ENCODE data around the gene NEK6.
A peak's percentile ranks its signal among the peaks of the same experiment; 100 is the strongest.

The NEK6 gene

GRCh38 chr9:124298646-124299235, 41.0 kb downstream of the NEK6 start:
- no peak for DNase-seq

- DNase-seq, result no peak
Observed at GRCh38 chr9:124299515-124300090, 41.9 kb downstream of the NEK6 start.

- DNase-seq, result no peak
Observed at GRCh38 chr9:124300312-124300711, 42.6 kb downstream of the NEK6 start.

- DNase-seq, result no peak
Observed at GRCh38 chr9:124302921-124303320, 45.2 kb downstream of the NEK6 start.

- no peak for DNase-seq
Observed at GRCh38 chr9:124303762-124304161, 46.0 kb downstream of the NEK6 start.

GRCh38 chr9:124304285-124304684, 46.5 kb downstream of the NEK6 start:
- no peak for DNase-seq

GRCh38 chr9:124306098-124306735, 48.5 kb downstream of the NEK6 start:
- no peak for DNase-seq

GRCh38 chr9:124307379-124308030, 49.8 kb downstream of the NEK6 start:
- no peak for DNase-seq

GRCh38 chr9:124308606-124309491, 51.1 kb downstream of the NEK6 start:
- no peak for DNase-seq

GRCh38 chr9:124309667-124310084, 51.9 kb downstream of the NEK6 start:
- no peak for DNase-seq

GRCh38 chr9:124311283-124311682, 53.5 kb downstream of the NEK6 start:
- DNase-seq, result no peak

GRCh38 chr9:124312290-124313265, 54.8 kb downstream of the NEK6 start:
- DNase-seq, result no peak

- DNase-seq, result no peak
Observed at GRCh38 chr9:124313940-124314339, 56.2 kb downstream of the NEK6 start.

- no peak for DNase-seq
Observed at GRCh38 chr9:124315882-124316281, 58.1 kb downstream of the NEK6 start.

- peak; percentile 17 for DNase-seq
Observed at GRCh38 chr9:124320062-124320973, 62.6 kb downstream of the NEK6 start.

GRCh38 chr9:124321416-124321815, 63.7 kb downstream of the NEK6 start:
- no peak for DNase-seq

GRCh38 chr9:124321935-124322334, 64.2 kb downstream of the NEK6 start:
- no peak for DNase-seq

- no peak for DNase-seq
Observed at GRCh38 chr9:124322618-124323432, 65.1 kb downstream of the NEK6 start.

GRCh38 chr9:124323904-124324303, 66.2 kb downstream of the NEK6 start:
- DNase-seq, result no peak

- DNase-seq, result no peak
Observed at GRCh38 chr9:124325816-124326215, 68.1 kb downstream of the NEK6 start.
